Measurements from ENCODE around the gene HINT3.
"Not testable (repeated sequence)": the region's sequence is repeated elsewhere in the genome, so short reads cannot be mapped to it uniquely, and the experiment has no call there.

HINT3 gene

GRCh38 chr6:126010040-126010439 lies 53.5 kb downstream of the HINT3 start:
- no peak for DNase-seq

DNA sequence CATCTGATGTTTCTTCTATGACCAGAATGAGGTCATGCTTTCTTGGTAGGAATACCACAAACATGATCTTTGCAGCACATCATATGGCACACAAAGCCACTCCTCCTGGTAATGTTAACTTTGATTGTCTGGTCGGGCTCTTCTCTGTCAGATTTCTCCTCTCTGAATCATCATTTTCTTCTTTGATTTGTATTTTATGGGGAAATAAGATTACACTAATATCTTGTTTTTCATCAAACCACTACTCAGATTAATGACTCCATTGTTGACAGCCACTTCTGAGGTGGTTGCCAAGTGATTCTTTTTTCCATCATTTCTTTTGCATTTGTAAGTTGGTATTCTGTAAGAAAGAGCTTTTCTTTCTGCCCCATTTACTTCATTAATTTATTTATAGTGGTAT lies 59.3 kb downstream of the HINT3 start:
- no peak for DNase-seq

- no peak for DNase-seq
These were observed 60.0 kb downstream of the HINT3 start for GRCh38 chr6:126016591-126016990.

GRCh38 chr6:126017668-126018067 lies 61.1 kb downstream of the HINT3 start:
- no peak for DNase-seq

DNA sequence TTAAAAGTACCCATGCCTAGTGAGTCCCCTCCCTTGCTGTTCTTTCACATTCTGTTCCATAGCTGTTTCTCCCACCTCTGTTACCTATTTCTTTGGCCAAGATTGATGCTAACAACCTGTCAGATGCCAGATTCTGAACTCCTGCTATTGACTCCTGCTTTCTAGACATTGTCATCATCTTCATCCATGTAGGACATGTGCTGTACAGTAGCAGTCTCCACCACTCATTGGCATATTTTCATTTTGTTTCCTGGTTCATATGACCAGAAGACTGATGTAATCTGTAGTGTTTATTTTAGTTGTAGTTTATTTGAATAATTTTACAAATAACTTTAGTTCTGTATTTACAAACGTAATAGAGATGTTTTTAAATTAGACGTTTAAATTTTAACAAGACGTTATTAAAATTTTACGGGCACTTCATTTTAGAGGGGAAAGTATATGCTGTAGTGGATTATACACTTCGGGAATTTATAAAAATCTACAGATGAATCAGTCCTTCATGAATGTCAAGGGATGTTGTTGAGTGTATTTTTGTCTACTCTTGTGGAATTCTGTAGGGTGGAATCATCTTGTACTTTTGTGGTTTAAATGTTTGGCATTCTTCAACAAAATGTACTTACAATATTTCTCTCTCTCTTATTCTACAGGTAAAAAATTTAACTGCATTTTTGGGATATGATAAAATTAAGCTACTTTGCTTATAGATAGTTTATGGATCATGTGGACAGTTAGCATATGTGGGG lies 63.9 kb downstream of the HINT3 start:
- DNase-seq, result no peak

DNA sequence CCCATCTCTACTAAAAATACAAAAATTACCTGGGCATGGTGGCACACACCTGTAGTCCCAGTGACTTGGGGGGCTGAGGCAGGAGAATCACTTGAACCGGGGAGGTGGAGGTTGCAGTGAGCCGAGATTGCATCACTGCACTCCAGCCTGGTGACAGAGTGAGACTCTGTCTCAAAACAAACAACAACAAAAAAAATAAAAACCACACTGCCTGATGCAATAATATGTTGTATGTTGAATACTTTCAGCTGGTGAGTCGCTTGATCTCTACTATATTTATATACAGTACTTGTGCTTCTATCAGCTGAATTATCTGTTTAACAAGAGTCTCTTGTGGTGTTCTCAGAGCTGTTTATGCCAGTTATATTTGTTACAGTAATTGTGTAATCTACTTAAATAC lies 66.9 kb downstream of the HINT3 start:
- DNase-seq, result not testable (repeated sequence)

GRCh38 chr6:126026001-126026400 lies 69.4 kb downstream of the HINT3 start:
- DNase-seq, result no peak

- no peak for DNase-seq
These were observed 71.0 kb downstream of the HINT3 start for GRCh38 chr6:126027601-126028000.
